Smooth muscle cell (in vitro differentiated cells): ENCODE results near the gene WIZ. TPM values are rescaled to one million over a fixed set of nuclear protein-coding genes. Genes with fewer than 3 reads are reported as not detected.

ENCODE experiments used
- DNase-seq: peaks from one replicate; lab custom pipeline; 2025; ENCODE audit not compliant: unreplicated experiment; lab: John Stamatoyannopoulos, UW
- H2AFZ ChIP-seq: fragments of 200-600 bp; sonication (generic); 2 replicates; pipeline ENCODE4 v1.6.0; 2016; ENCODE audit warnings: antibody characterized with exemption, low read depth, mild to moderate bottlenecking
- H3F3A ChIP-seq: fragments of 200-600 bp; sonication (generic); 2 replicates; pipeline ENCODE4 v1.6.0; 2017; ENCODE audit warnings: antibody characterized with exemption, low read depth
- H3K27ac ChIP-seq: fragments of 200-600 bp; sonication (generic); 2 replicates; pipeline ENCODE4 v1.5.1; 2016; ENCODE audit warnings: low read depth, mild to moderate bottlenecking
- H3K27me3 ChIP-seq: fragments of 200-600 bp; sonication (generic); 2 replicates; pipeline ENCODE4 v1.6.1; 2016; ENCODE audit warnings: low read depth, mild to moderate bottlenecking
- H3K36me3 ChIP-seq: fragments of 200-600 bp; sonication (generic); 2 replicates; pipeline ENCODE4 v1.5.1; 2016; ENCODE audit warnings: low read depth
- H3K4me1 ChIP-seq: fragments of 200-600 bp; sonication (generic); 2 replicates; pipeline ENCODE4 v1.5.1; 2016; ENCODE audit warnings: low read depth
- H3K4me2 ChIP-seq: fragments of 200-600 bp; sonication (generic); 2 replicates; pipeline ENCODE4 v1.6.0; 2016; ENCODE audit warnings: mild to moderate bottlenecking
- H3K4me3 ChIP-seq: fragments of 200-600 bp; sonication (generic); 2 replicates; pipeline ENCODE4 v1.5.1; 2016; ENCODE audit warnings: mild to moderate bottlenecking
- H3K79me2 ChIP-seq: fragments of 200-600 bp; sonication (generic); 2 replicates; pipeline ENCODE4 v1.6.0; 2016; ENCODE audit warnings: low read depth, mild to moderate bottlenecking
- H3K9ac ChIP-seq: fragments of 200-600 bp; sonication (generic); 2 replicates; pipeline ENCODE4 v1.6.0; 2016; ENCODE audit warnings: low read depth
- H3K9me3 ChIP-seq: fragments of 200-600 bp; sonication (generic); replicated peaks from 2 replicates; pipeline ENCODE4 v1.5.1; 2016; ENCODE audit warnings: low read depth
- H4K20me1 ChIP-seq: fragments of 200-600 bp; sonication (generic); 2 replicates; pipeline ENCODE4 v1.6.0; 2016; ENCODE audit warnings: low read depth
- CTCF ChIP-seq: fragments of 200-600 bp; sonication (generic); IDR thresholded peaks from 2 replicates; pipeline ENCODE4 v1.5.1; 2017; ENCODE audit warnings: borderline replicate concordance, mild to moderate bottlenecking, antibody characterized with exemption; ENCODE audit not compliant: insufficient read depth, poor library complexity, severe bottlenecking
- WGBS: methylation state at CpG from one replicate; pipeline ENCODE4 v1.1.7; 2016; ENCODE audit warnings: low lambda C conversion rate; 5-methylcytosine and 5-hydroxymethylcytosine counted together
- polyA plus RNA-seq: library from polyadenylated mRNA; unstranded; fragments of >200 nt; fragmentation: Nextera tagmentation; extraction: Ambion mirVana; gene quantifications from 2 replicates; pipeline ENCODE4 v1.2.1, GENCODE V29; 2016
- total RNA-seq: library from RNA; depleted of rRNA; stranded (reverse); fragments of >200 nt; gene quantifications from 2 replicates; pipeline ENCODE4 v1.2.3, GENCODE V29; 2014

WIZ gene
- total and polyA plus RNA-seq, 2 experiments from 2014 or later, result 23.1 to 40.5 TPM

DNA sequence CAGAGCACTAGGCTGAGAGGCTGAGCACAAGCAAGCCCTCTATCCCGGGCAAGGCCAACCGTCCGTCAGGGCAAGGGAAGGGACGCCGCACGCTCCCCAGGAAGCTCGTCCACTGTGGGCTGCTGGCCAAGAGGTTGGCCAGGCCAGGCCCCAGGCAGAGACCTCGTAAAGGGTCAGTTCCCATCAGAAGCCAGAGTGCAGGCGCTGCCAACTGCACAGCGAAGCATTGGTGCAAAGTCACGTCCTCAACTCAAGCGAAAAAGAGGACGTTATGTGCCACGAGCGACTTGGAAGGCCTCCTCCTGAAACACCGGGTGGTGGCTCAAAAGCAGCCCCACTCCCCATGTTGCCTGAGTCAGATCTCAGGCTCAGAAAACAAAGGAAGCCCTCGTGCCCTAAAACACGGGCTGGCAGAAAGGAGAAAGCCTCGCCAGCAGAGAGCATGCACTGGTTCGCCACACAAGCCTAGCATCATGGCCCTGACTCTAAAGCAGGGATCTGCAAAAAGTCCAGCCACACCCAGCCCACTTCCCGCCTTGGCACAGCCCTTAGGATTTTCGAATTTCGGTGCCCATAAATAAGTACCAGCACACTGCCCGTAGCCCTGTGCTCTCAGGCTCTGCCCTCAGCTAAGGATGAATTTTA lies 74.8 kb downstream of the WIZ start:
- Histone ChIP-seq H3K27me3 (no peaks in the 10 kb centered on the region), H3K79me2 (peaks cover 66% of the 10 kb centered on the region), H3K4me2 (no peak overlapping the region), H2AFZ (no peak overlapping the region), H4K20me1 (peaks cover 83% of the 10 kb centered on the region), H3K4me1 (no peaks in the 10 kb centered on the region), H3K4me3 (no peak overlapping the region), H3K36me3 (no peaks in the 10 kb centered on the region), H3K27ac (no peak overlapping the region), H3F3A (peaks cover 7% of the 10 kb centered on the region), H3K9ac (no peak overlapping the region), H3K9me3 (no peaks in the 10 kb centered on the region)
- DNase-seq, result no peak
- 95% methylated on average over 24 of the region's 24 CpGs for WGBS
- TF ChIP-seq CTCF, result no peak

- Histone ChIP-seq H3K9me3 (no peaks in the 10 kb centered on the region), H3K4me1 (no peaks in the 10 kb centered on the region), H3K79me2 (peaks cover 66% of the 10 kb centered on the region), H3K9ac (no peak overlapping the region), H3K4me3 (no peak overlapping the region), H3K27ac (no peak overlapping the region), H3K36me3 (no peaks in the 10 kb centered on the region), H3K4me2 (no peak overlapping the region), H2AFZ (no peak overlapping the region), H3K27me3 (no peaks in the 10 kb centered on the region), H3F3A (peaks cover 7% of the 10 kb centered on the region), H4K20me1 (peaks cover 83% of the 10 kb centered on the region)
- TF ChIP-seq CTCF, result no peak
- WGBS, result 98% methylated on average over 21 of the region's 21 CpGs
- no peak for DNase-seq
Observed at GRCh38 chr19:15374105-15374651, 75.6 kb downstream of the WIZ start.

DNA sequence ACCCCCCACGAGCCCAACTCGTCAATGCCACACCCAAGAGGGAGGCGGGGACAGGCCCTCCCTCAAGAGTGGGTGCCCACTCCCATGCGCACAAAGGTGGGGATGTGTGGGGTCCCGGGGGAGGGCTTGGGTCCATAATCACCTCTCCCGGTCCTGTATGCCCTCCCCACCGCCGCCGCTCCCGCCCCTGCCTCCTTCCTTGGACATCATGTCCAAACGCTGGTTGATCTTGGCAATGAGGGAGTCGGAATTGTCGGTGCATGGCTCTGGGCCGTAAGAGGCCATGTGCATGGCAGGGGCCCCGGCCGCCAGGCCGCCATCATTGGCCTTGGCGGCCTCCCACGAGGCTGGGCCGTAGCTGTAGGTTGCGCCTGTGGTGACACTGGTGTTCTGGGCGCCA lies 76.1 kb downstream of the WIZ start:
- Histone ChIP-seq H4K20me1 (peaks cover 81% of the 10 kb centered on the region), H3F3A (peaks cover 6% of the 10 kb centered on the region), H2AFZ (no peak overlapping the region), H3K9ac (no peak overlapping the region), H3K36me3 (no peaks in the 10 kb centered on the region), H3K79me2 (peaks cover 62% of the 10 kb centered on the region), H3K9me3 (no peaks in the 10 kb centered on the region), H3K27ac (no peak overlapping the region), H3K27me3 (no peaks in the 10 kb centered on the region), H3K4me1 (no peaks in the 10 kb centered on the region), H3K4me2 (no peak overlapping the region), H3K4me3 (no peak overlapping the region)
- WGBS, result 97% methylated on average over 21 of the region's 22 CpGs
- DNase-seq, result no peak
- no peak for TF ChIP-seq CTCF

DNA sequence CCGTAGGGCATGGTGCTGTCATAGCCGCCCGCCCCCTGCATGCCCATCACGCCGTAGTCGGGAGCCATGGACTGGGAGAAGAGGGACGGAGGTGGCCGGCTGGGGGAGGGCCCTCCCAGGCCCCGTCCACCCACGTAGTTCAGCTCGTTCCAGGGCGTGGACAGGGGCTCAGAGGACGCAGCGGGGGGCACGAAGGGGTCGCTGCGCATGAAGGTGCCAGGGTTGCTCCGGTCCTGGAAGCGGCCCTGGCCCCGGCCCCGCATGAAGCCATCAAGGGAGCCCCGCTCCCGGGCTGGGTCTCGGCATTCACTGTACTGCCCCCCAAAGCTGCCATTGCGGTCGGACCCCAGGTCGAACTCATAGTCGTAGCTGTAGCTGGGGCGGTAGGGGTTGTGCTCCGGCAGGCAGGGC lies 76.9 kb downstream of the WIZ start:
- no peak for DNase-seq
- no peaks in the 10 kb centered on the region for H3K9me3 ChIP-seq
- H4K20me1 ChIP-seq, result peaks cover 74% of the 10 kb centered on the region
- no peak overlapping the region for H2AFZ ChIP-seq
- 98% methylated on average over 28 of the region's 30 CpGs for whole genome bisulfite sequencing
- H3K9ac ChIP-seq, result no peak overlapping the region
- peak overlapping the region; percentile 56 for H3K27ac ChIP-seq
- no peaks in the 10 kb centered on the region for H3K36me3 ChIP-seq
- H3K4me3 ChIP-seq, result no peak overlapping the region
- no peaks in the 10 kb centered on the region for H3K27me3 ChIP-seq
- no peaks in the 10 kb centered on the region for H3F3A ChIP-seq
- H3K4me1 ChIP-seq, result no peaks in the 10 kb centered on the region
- TF ChIP-seq CTCF, result no peak
- no peak overlapping the region for H3K4me2 ChIP-seq
- H3K79me2 ChIP-seq, result peaks cover 62% of the 10 kb centered on the region
